C4-2B (cell line): ENCODE results near the gene TSPAN31.

ENCODE experiments used
- H3K27ac ChIP-seq: fragments of 450-650 bp; 2 replicates; pipeline ENCODE4 v1.5.1; 2017
- CTCF ChIP-seq: fragments of 450-650 bp; conservative IDR thresholded peaks from 2 replicates; pipeline ENCODE4 v1.5.1; 2017; ENCODE audit warnings: mild to moderate bottlenecking
- ZFX ChIP-seq: fragments of 450-650 bp; IDR thresholded peaks from 2 replicates; pipeline ENCODE4 v1.6.1; 2017

Gene TSPAN31

DNA sequence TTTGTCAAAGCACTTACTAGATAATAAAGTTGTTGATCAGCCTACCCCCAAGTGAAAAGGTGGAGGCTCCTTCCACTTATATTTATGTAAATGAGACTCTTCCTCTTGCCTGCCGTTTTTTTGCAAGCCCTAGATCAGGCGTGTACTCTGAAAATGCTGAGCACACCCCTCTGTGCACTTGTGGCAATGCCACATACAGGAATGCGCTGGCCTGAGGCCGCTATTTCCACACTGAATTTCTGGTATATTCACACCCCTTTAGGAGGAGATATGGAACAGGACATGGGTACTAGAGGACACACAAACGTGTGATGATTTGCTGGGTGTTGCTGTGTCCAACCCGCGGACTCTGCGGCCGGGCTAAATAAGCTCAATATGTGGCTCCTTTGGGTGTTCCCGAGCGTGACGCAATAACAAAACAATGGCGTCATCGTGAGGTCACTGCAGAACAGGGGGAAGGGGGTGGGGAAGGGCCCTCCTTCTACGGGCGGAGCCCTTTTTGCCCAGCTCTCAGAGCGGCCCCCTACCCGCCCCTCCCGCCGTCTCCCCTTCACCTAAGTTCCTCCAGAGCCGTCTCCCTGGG, 554 bp upstream of the TSPAN31 start:
- no peak for TF ChIP-seq CTCF
- no peak for TF ChIP-seq ZFX
- H3K27ac ChIP-seq, result peak overlapping the region; percentile 70

- TF ChIP-seq CTCF (no peak), ZFX (no peak)
- peak overlapping the region; percentile 70 for H3K27ac ChIP-seq
These were observed 644 bp downstream of the TSPAN31 start for GRCh38 chr12:57745485-57745881.

DNA sequence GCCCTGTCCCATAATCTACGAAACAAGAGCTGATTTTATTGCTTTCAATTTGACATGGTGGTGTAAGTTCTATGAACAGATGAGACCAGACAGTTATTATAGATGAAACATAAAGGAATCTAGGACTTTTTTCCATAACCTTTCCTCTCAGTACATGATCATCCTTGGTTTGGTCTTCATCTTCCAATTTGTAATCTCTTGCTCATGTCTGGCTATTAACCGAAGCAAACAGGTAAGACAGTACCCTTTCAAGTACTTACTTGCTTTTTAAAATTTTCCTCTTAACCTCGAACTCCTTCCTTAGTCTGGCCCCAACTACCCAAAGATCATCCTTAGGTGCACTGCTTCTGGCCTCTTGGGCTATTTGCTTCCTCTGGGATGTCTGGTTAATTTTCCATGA, 1.2 kb downstream of the TSPAN31 start:
- TF ChIP-seq ZFX, result no peak
- TF ChIP-seq CTCF, result no peak
- H3K27ac ChIP-seq, result no peak overlapping the region; the same call in 1 of the 2 replicates

DNA sequence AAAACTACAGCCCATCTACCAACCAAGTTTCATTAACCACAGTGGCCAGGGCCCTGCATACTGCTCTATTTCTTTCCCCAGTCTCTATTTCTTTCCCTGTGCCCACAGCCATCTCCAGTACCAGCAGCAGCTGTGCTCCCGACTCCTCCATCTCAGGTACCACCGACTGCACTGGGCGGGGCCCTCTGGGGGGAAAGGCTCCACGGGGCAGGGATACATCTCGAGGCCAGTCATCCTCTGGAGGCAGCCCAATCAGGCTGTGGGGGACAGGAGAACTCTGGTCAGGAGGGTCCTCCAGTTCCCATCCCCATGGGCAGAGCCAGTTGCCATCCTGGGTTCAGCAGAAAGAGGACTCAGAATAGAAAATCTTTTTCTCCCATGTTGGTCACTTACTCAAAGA, 4.2 kb downstream of the TSPAN31 start:
- no peak overlapping the region for H3K27ac ChIP-seq
- TF ChIP-seq CTCF, result no peak
- TF ChIP-seq ZFX, result no peak

GRCh38 chr12:57750561-57751431, 6.0 kb downstream of the TSPAN31 start:
- H3K27ac ChIP-seq, result peak overlapping the region; percentile 92
- TF ChIP-seq CTCF (no peak), ZFX (no peak)

GRCh38 chr12:57751432-57751787, 6.6 kb downstream of the TSPAN31 start:
- peak overlapping the region; percentile 92 for H3K27ac ChIP-seq
- TF ChIP-seq CTCF (no peak), ZFX (no peak)
